GM19455 (cell line): ENCODE measurements around the gene TTC22.

ENCODE experiments used
- ATAC-seq: cut with Tn5 transposase; IDR thresholded peaks from one replicate; pipeline ENCODE4 v1.9.1; 2021; ENCODE audit not compliant: unreplicated experiment

The TTC22 gene

GRCh38 chr1:54808443-54809207 lies 7.5 kb upstream of the TTC22 start:
- no peak for ATAC-seq

- ATAC-seq = no peak
Observed at GRCh38 chr1:54807756-54808155, 6.6 kb upstream of the TTC22 start.

- no peak for ATAC-seq
Observed at GRCh38 chr1:54806931-54807611, 5.9 kb upstream of the TTC22 start.

- ATAC-seq = no peak
Observed at GRCh38 chr1:54805981-54806381, 4.9 kb upstream of the TTC22 start.

- no peak for ATAC-seq
Observed at GRCh38 chr1:54805466-54805865, 4.3 kb upstream of the TTC22 start.

- no peak for ATAC-seq
Observed at GRCh38 chr1:54804471-54805132, 3.5 kb upstream of the TTC22 start.

- no peak for ATAC-seq
Observed at GRCh38 chr1:54803761-54804470, 2.8 kb upstream of the TTC22 start.

GRCh38 chr1:54800041-54800898 lies 853 bp downstream of the TTC22 start:
- ATAC-seq = no peak

- peak; percentile 41 for ATAC-seq
Observed at GRCh38 chr1:54798769-54799641, 2.1 kb downstream of the TTC22 start.

- ATAC-seq = no peak
Observed at GRCh38 chr1:54798206-54798605, 2.9 kb downstream of the TTC22 start.

- no peak for ATAC-seq
Observed at GRCh38 chr1:54796902-54797301, 4.2 kb downstream of the TTC22 start.

GRCh38 chr1:54795841-54796468 lies 5.2 kb downstream of the TTC22 start:
- no peak for ATAC-seq

GRCh38 chr1:54795356-54795665 lies 5.8 kb downstream of the TTC22 start:
- ATAC-seq = no peak

- no peak for ATAC-seq
Observed at GRCh38 chr1:54794451-54795355, 6.4 kb downstream of the TTC22 start.

- no peak for ATAC-seq
Observed at GRCh38 chr1:54792686-54793282, 8.3 kb downstream of the TTC22 start.

GRCh38 chr1:54791880-54792522 lies 9.1 kb downstream of the TTC22 start:
- ATAC-seq = no peak

GRCh38 chr1:54788459-54788858 lies 12.7 kb downstream of the TTC22 start:
- no peak for ATAC-seq
